HEK293 (cell line): Measurements from ENCODE around the gene RMP24.

ENCODE experiments used
- CTCF ChIA-PET: fragments of 350-600 bp; formaldehyde crosslinking; extraction: SDS; loops from one replicate; lab custom pipeline; 2021; ENCODE audit warnings: antibody characterized with exemption; lab: Yijun Ruan, JAX
- POLR2A ChIA-PET: fragments of 300-600 bp; formaldehyde crosslinking; extraction: SDS; loops from one replicate; lab custom pipeline; 2020; ENCODE audit warnings: antibody characterized with exemption, inconsistent platforms; lab: Yijun Ruan, JAX
- H3K27ac ChIP-seq: fragments of 200-500 bp; sonication (Bioruptor generic); 2 replicates; pipeline ENCODE4 v1.5.1; 2014; ENCODE audit warnings: low read depth, low read length, control low read depth, inconsistent platforms; ENCODE audit errors: extremely low read depth
- H3K36me3 ChIP-seq, 2 experiments: fragments of 200-500 bp in 1 of 2; sonication (Bioruptor generic) in 1 of 2; 1 replicate in 1 of 2; 2 replicates in 1 of 2; pipeline ENCODE4 v1.5.1; 2014 to 2017; ENCODE audit warnings: inconsistent platforms in 2 of 2, low read length in 2 of 2; ENCODE audit not compliant: control insufficient read depth in 2 of 2, insufficient read depth in 1 of 2
- H3K4me1 ChIP-seq: fragments of 200-500 bp; sonication (Bioruptor generic); 2 replicates; pipeline ENCODE4 v1.5.1; 2014; ENCODE audit warnings: mild to moderate bottlenecking, low read length, inconsistent platforms; ENCODE audit not compliant: control insufficient read depth, insufficient read depth
- H3K4me3 ChIP-seq: 2 replicates; pipeline ENCODE4 v1.5.1; 2011; ENCODE audit warnings: low read depth, mild to moderate bottlenecking, control low read depth, low read length, moderate library complexity
- H3K9me3 ChIP-seq: fragments of 200-500 bp; sonication (Bioruptor generic); 2 replicates; pipeline ENCODE4 v1.5.1; 2014; ENCODE audit warnings: low read depth, low read length, inconsistent platforms; ENCODE audit not compliant: control insufficient read depth, insufficient read depth
- GLIS1 ChIP-seq: fragments of 450-650 bp; formaldehyde crosslinking; IDR thresholded peaks from 2 replicates; pipeline ENCODE4 v1.5.1; 2016; ENCODE audit warnings: missing biosample characterization, missing genetic modification characterization
- HOXA7 ChIP-seq: sonication (generic); formaldehyde crosslinking; IDR thresholded peaks from 2 replicates; pipeline ENCODE4 v1.8.1; 2022; ENCODE audit warnings: missing genetic modification reagents, borderline replicate concordance
- IKZF3 ChIP-seq: fragments of 450-650 bp; IDR thresholded peaks from 2 replicates; pipeline ENCODE4 v1.5.0; 2018; ENCODE audit warnings: missing biosample characterization, mild to moderate bottlenecking, missing genetic modification characterization, moderate library complexity
- KLF1 ChIP-seq: fragments of 450-650 bp; formaldehyde crosslinking; IDR thresholded peaks from 2 replicates; pipeline ENCODE4 v1.5.1; 2016; ENCODE audit warnings: missing biosample characterization, missing genetic modification characterization
- PATZ1 ChIP-seq: fragments of 450-650 bp; formaldehyde crosslinking; IDR thresholded peaks from 2 replicates; pipeline ENCODE4 v1.5.1; 2016; ENCODE audit warnings: missing biosample characterization, missing genetic modification characterization
- PRDM10 ChIP-seq: fragments of 450-650 bp; formaldehyde crosslinking; IDR thresholded peaks from 2 replicates; pipeline ENCODE4 v1.5.1; 2016; ENCODE audit warnings: missing biosample characterization, missing genetic modification characterization
- ZBTB17 ChIP-seq: fragments of 450-650 bp; formaldehyde crosslinking; IDR thresholded peaks from 2 replicates; pipeline ENCODE4 v1.5.1; 2016; ENCODE audit warnings: missing biosample characterization, missing genetic modification characterization
- ZFP37 ChIP-seq: fragments of 450-650 bp; formaldehyde crosslinking; IDR thresholded peaks from 2 replicates; pipeline ENCODE4 v1.5.1; 2016; ENCODE audit warnings: missing biosample characterization, missing genetic modification characterization
- ZFP41 ChIP-seq: fragments of 450-650 bp; formaldehyde crosslinking; IDR thresholded peaks from 2 replicates; pipeline ENCODE4 v1.5.1; 2016; ENCODE audit warnings: missing biosample characterization, missing genetic modification characterization, borderline replicate concordance
- ZNF133 ChIP-seq: fragments of 450-650 bp; formaldehyde crosslinking; IDR thresholded peaks from 2 replicates; pipeline ENCODE4 v1.5.1; 2016; ENCODE audit warnings: missing biosample characterization, missing genetic modification characterization
- ZNF19 ChIP-seq: fragments of 450-650 bp; formaldehyde crosslinking; IDR thresholded peaks from 2 replicates; pipeline ENCODE4; 2016; ENCODE audit warnings: missing biosample characterization, missing genetic modification characterization, low read depth
- ZNF24 ChIP-seq: fragments of 450-650 bp; formaldehyde crosslinking; IDR thresholded peaks from 2 replicates; pipeline ENCODE4 v1.5.1; 2016; ENCODE audit warnings: missing biosample characterization, missing genetic modification characterization
- ZNF280C ChIP-seq: fragments of 450-650 bp; formaldehyde crosslinking; IDR thresholded peaks from 2 replicates; pipeline ENCODE4 v1.5.1; 2016; ENCODE audit warnings: missing biosample characterization, missing genetic modification characterization
- ZNF335 ChIP-seq: fragments of 450-650 bp; formaldehyde crosslinking; conservative IDR thresholded peaks from 2 replicates; pipeline ENCODE4 v1.5.1; 2016; ENCODE audit warnings: missing biosample characterization, missing genetic modification characterization
- ZNF501 ChIP-seq: fragments of 450-650 bp; formaldehyde crosslinking; IDR thresholded peaks from 2 replicates; pipeline ENCODE4 v1.5.1; 2016; ENCODE audit warnings: missing biosample characterization, missing genetic modification characterization
- ZNF518A ChIP-seq: fragments of 450-650 bp; formaldehyde crosslinking; conservative IDR thresholded peaks from 2 replicates; pipeline ENCODE4 v1.5.1; 2016; ENCODE audit warnings: low read depth, missing biosample characterization, missing genetic modification characterization
- ZNF658 ChIP-seq: fragments of 450-650 bp; formaldehyde crosslinking; IDR thresholded peaks from 2 replicates; pipeline ENCODE4; 2016; ENCODE audit warnings: missing biosample characterization, missing genetic modification characterization
- ZNF776 ChIP-seq: fragments of 450-650 bp; formaldehyde crosslinking; IDR thresholded peaks from 2 replicates; pipeline ENCODE4 v1.5.0; 2017; ENCODE audit warnings: missing biosample characterization, missing genetic modification characterization, borderline replicate concordance
- ZNF830 ChIP-seq: fragments of 450-650 bp; IDR thresholded peaks from 2 replicates; pipeline ENCODE4 v1.5.0; 2018; ENCODE audit warnings: missing biosample characterization, missing genetic modification characterization, low read depth, mild to moderate bottlenecking, moderate library complexity
- TF ChIP-seq, protein P1 (sequence below): fragments of 450-650 bp; formaldehyde crosslinking; IDR thresholded peaks from 2 replicates; pipeline ENCODE4 v1.5.1; 2016; ENCODE audit warnings: missing biosample characterization, missing genetic modification characterization, low read depth
- TF ChIP-seq, protein P2 (sequence below): fragments of 450-650 bp; formaldehyde crosslinking; IDR thresholded peaks from 2 replicates; pipeline ENCODE4 v1.5.1; 2016; ENCODE audit warnings: missing biosample characterization, missing genetic modification characterization, borderline replicate concordance

RMP24 gene

GRCh38 chr18:35938158-35938557 lies 34.3 kb upstream of the RMP24 start (continued):
- TF ChIP-seq ZNF518A = no peak
- no peak for TF ChIP-seq ZNF830 (tag by site-specific recombination)
- TF ChIP-seq ZNF501 (tag by site-specific recombination) = no peak
- TF ChIP-seq, protein P1, sequence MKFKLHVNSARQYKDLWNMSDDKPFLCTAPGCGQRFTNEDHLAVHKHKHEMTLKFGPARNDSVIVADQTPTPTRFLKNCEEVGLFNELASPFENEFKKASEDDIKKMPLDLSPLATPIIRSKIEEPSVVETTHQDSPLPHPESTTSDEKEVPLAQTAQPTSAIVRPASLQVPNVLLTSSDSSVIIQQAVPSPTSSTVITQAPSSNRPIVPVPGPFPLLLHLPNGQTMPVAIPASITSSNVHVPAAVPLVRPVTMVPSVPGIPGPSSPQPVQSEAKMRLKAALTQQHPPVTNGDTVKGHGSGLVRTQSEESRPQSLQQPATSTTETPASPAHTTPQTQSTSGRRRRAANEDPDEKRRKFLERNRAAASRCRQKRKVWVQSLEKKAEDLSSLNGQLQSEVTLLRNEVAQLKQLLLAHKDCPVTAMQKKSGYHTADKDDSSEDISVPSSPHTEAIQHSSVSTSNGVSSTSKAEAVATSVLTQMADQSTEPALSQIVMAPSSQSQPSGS (tag by site-specific recombination) = no peak
- TF ChIP-seq ZBTB17 (tag by site-specific recombination) = no peak
- TF ChIP-seq, all 188 proteins: peak for 0

GRCh38 chr18:35938562-35938961 lies 33.9 kb upstream of the RMP24 start:
- CTCF ChIA-PET = interaction anchor here (1.0 to 2.5 kb wide), 5 partner anchors 12 to 345 kb away, joined by 3 to 16 read pairs (median 4); no protein-coding TSS in a partner anchor
- TF ChIP-seq ZFP41 (no peak), ZNF776 (tag by site-specific recombination) (no peak), ZFP37 (tag by site-specific recombination) (no peak), ZNF24 (tag by site-specific recombination) (no peak), ZNF133 (tag by site-specific recombination) (no peak), ZBTB17 (tag by site-specific recombination) (no peak), PATZ1 (tag by site-specific recombination) (no peak), GLIS1 (tag by site-specific recombination) (no peak), KLF1 (tag by site-specific recombination) (no peak), HOXA7 (CRISPR knock-in tag) (no peak), ZNF658 (tag by site-specific recombination) (no peak), PRDM10 (tag by site-specific recombination) (no peak), IKZF3 (no peak), ZNF19 (no peak), ZNF335 (no peak), ZNF280C (tag by site-specific recombination) (no peak)
- TF ChIP-seq, protein P2, sequence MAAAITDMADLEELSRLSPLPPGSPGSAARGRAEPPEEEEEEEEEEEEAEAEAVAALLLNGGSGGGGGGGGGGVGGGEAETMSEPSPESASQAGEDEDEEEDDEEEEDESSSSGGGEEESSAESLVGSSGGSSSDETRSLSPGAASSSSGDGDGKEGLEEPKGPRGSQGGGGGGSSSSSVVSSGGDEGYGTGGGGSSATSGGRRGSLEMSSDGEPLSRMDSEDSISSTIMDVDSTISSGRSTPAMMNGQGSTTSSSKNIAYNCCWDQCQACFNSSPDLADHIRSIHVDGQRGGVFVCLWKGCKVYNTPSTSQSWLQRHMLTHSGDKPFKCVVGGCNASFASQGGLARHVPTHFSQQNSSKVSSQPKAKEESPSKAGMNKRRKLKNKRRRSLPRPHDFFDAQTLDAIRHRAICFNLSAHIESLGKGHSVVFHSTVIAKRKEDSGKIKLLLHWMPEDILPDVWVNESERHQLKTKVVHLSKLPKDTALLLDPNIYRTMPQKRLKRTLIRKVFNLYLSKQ (tag by site-specific recombination) = no peak
- TF ChIP-seq, all 188 proteins: peak for 0
- Histone ChIP-seq H3K36me3 (no peaks in the 10 kb centered on the region), H3K27ac (no peak overlapping the region), H3K9me3 (no peaks in the 10 kb centered on the region), H3K4me1 (no peaks in the 10 kb centered on the region), H3K4me3 (no peak overlapping the region)
- POLR2A ChIA-PET = no interaction called here
